Mesenchymal stem cell (in vitro differentiated cells and primary cell): ENCODE results near the gene AMN.

ENCODE experiments used
- DNase-seq: peaks from one replicate; pipeline ENCODE4 v3.0.0-alpha.2; 2013
- H2AFZ ChIP-seq: one replicate; pipeline ENCODE4 v1.6.1; 2013; ENCODE audit warnings: low read depth, mild to moderate bottlenecking, control low read depth, inconsistent platforms, low read length, moderate library complexity
- H2AK5ac ChIP-seq: 2 replicates; pipeline ENCODE4 v1.6.1; 2013; ENCODE audit warnings: low read length, moderate library complexity, mild to moderate bottlenecking, inconsistent platforms; ENCODE audit not compliant: severe bottlenecking
- H2BK120ac ChIP-seq: one replicate; pipeline ENCODE4 v1.6.1; 2013; ENCODE audit warnings: low read depth, mild to moderate bottlenecking, inconsistent platforms, low read length, moderate library complexity
- H2BK12ac ChIP-seq, 2 experiments: one replicate each; pipeline ENCODE4 v1.6.1; 2013; ENCODE audit warnings: inconsistent platforms in 2 of 2, low read length in 2 of 2, mild to moderate bottlenecking in 2 of 2, moderate library complexity in 2 of 2, control low read depth in 1 of 2
- H2BK15ac ChIP-seq: one replicate; pipeline ENCODE4 v1.6.1; 2013; ENCODE audit warnings: mild to moderate bottlenecking, low read depth, inconsistent platforms; ENCODE audit not compliant: poor library complexity, severe bottlenecking
- H2BK5ac ChIP-seq: 2 replicates; pipeline ENCODE4 v1.6.1; 2013; ENCODE audit warnings: low read depth, mild to moderate bottlenecking, low read length, control low read depth, inconsistent platforms; ENCODE audit not compliant: poor library complexity, severe bottlenecking
- H3K14ac ChIP-seq, 2 experiments: one replicate each; pipeline ENCODE4 v1.6.1; 2013; ENCODE audit warnings: inconsistent platforms in 2 of 2, low read length in 2 of 2, control low read depth in 1 of 2, mild to moderate bottlenecking in 1 of 2, moderate library complexity in 1 of 2
- H3K18ac ChIP-seq, 2 experiments: one replicate each; pipeline ENCODE4 v1.6.1; 2013; ENCODE audit warnings: inconsistent platforms in 2 of 2, low read length in 2 of 2, control low read depth in 1 of 2, low read depth in 1 of 2, mild to moderate bottlenecking in 1 of 2
- H3K23ac ChIP-seq, 2 experiments: one replicate each; pipeline ENCODE4 v1.6.1; 2013; ENCODE audit warnings: inconsistent platforms in 2 of 2, low read length in 2 of 2, mild to moderate bottlenecking in 2 of 2, moderate library complexity in 2 of 2, control low read depth in 1 of 2
- H3K27ac ChIP-seq: 2 replicates; pipeline ENCODE4 v1.5.1; 2013; ENCODE audit warnings: mild to moderate bottlenecking, moderate library complexity, low read length, control low read depth, inconsistent platforms; ENCODE audit not compliant: poor library complexity, severe bottlenecking
- H3K27me3 ChIP-seq, 2 experiments: 2 replicates each; pipeline versions ENCODE4 v1.6.1 to v1.7.0; 2013; ENCODE audit warnings: low read length in 2 of 2, mild to moderate bottlenecking in 2 of 2, moderate library complexity in 2 of 2, control low read depth in 1 of 2, inconsistent platforms in 1 of 2; ENCODE audit not compliant: control insufficient read depth in 1 of 2, insufficient read depth in 1 of 2
- H3K36me3 ChIP-seq, 2 experiments: 2 replicates each; pipeline versions ENCODE4 v1.6.1 to v1.7.0; 2013; ENCODE audit warnings: low read length in 2 of 2, control low read depth in 1 of 2, inconsistent platforms in 1 of 2, low read depth in 1 of 2, mild to moderate bottlenecking in 1 of 2; ENCODE audit not compliant: insufficient read depth in 2 of 2, control insufficient read depth in 1 of 2
- H3K4ac ChIP-seq, 2 experiments: one replicate each; pipeline ENCODE4 v1.6.1; 2013; ENCODE audit warnings: inconsistent platforms in 2 of 2, low read length in 2 of 2, mild to moderate bottlenecking in 2 of 2, moderate library complexity in 2 of 2, control low read depth in 1 of 2, low read depth in 1 of 2
- H3K4me1 ChIP-seq: 2 replicates; pipeline ENCODE4 v1.6.1; 2013; ENCODE audit warnings: low read depth, low read length, control low read depth; ENCODE audit not compliant: control insufficient read depth, insufficient read depth
- H3K4me2 ChIP-seq: 2 replicates; pipeline ENCODE4 v1.6.1; 2013; ENCODE audit warnings: low read length, mild to moderate bottlenecking, inconsistent platforms; ENCODE audit not compliant: poor library complexity, severe bottlenecking
- H3K4me3 ChIP-seq, 2 experiments: 2 replicates each; pipeline versions ENCODE4 v1.5.1 to v1.7.0; 2013; ENCODE audit warnings: low read length in 2 of 2, mild to moderate bottlenecking in 2 of 2, control low read depth in 1 of 2, low read depth in 1 of 2; ENCODE audit not compliant: insufficient read depth in 1 of 2
- H3K79me1 ChIP-seq: replicated peaks from 2 replicates; pipeline ENCODE4 v1.6.1; 2013; ENCODE audit warnings: mild to moderate bottlenecking, control low read depth, low read length, inconsistent platforms; ENCODE audit not compliant: poor library complexity, severe bottlenecking
- H3K9ac ChIP-seq: 2 replicates; pipeline ENCODE4 v1.7.0; 2013; ENCODE audit warnings: mild to moderate bottlenecking, low read length, moderate library complexity
- H3K9me3 ChIP-seq: 2 replicates; pipeline ENCODE4 v1.7.0; 2013; ENCODE audit warnings: mild to moderate bottlenecking, low read length; ENCODE audit not compliant: control insufficient read depth
- H4K8ac ChIP-seq: one replicate; pipeline ENCODE4 v1.6.1; 2013; ENCODE audit warnings: inconsistent platforms, mild to moderate bottlenecking, low read length, moderate library complexity
- H4K91ac ChIP-seq: one replicate; pipeline ENCODE4 v1.6.1; 2013; ENCODE audit warnings: mild to moderate bottlenecking, low read length, inconsistent platforms
- WGBS: methylation state at CpG from one replicate; pipeline ENCODE4 v1.1.7; 2013; ENCODE audit warnings: mixed read lengths; 5-methylcytosine and 5-hydroxymethylcytosine counted together

Gene AMN

GRCh38 chr14:102939329-102939728 is 16.9 kb downstream of the AMN start:
- no peak overlapping the region for H3K14ac ChIP-seq
- no peaks in the 10 kb centered on the region for H3K9me3 ChIP-seq
- no peak overlapping the region for H2AFZ ChIP-seq
- no peak overlapping the region for H2BK120ac ChIP-seq
- no peak overlapping the region for H4K91ac ChIP-seq
- H3K27me3 ChIP-seq, result no peaks in the 10 kb centered on the region
- H2BK12ac ChIP-seq, result no peak overlapping the region
- H2BK5ac ChIP-seq, result no peak overlapping the region
- H2AK5ac ChIP-seq, result no peak overlapping the region
- H3K4ac ChIP-seq, result no peak overlapping the region
- H3K4me1 ChIP-seq, result peaks cover 1% of the 10 kb centered on the region
- no peak overlapping the region for H4K8ac ChIP-seq
- peaks cover 24% of the 10 kb centered on the region for H3K79me1 ChIP-seq
- no peak overlapping the region for H3K18ac ChIP-seq
- H3K4me2 ChIP-seq, result no peak overlapping the region
- DNase-seq, result no peak
- H3K36me3 ChIP-seq, result peaks cover 77 to 85% of the 10 kb centered on the region in 2 experiments
- H3K27ac ChIP-seq, result no peak overlapping the region
- no peak overlapping the region for H3K23ac ChIP-seq
- 99% methylated on average over 18 of the region's 18 CpGs for WGBS
- H3K4me3 ChIP-seq, result no peak overlapping the region
- no peak overlapping the region for H2BK15ac ChIP-seq
- H3K9ac ChIP-seq, result no peak overlapping the region

GRCh38 chr14:102939820-102940561 is 17.5 kb downstream of the AMN start:
- Histone ChIP-seq H3K79me1 (peaks cover 30% of the 10 kb centered on the region), H3K23ac (no peak overlapping the region), H3K4me3 (no peak overlapping the region), H3K14ac (peak overlapping the region in 1 of 2 experiments; percentile 38), H3K27ac (no peak overlapping the region), H3K4ac (no peak overlapping the region), H2AK5ac (no peak overlapping the region), H2BK12ac (no peak overlapping the region), H3K27me3 (no peaks in the 10 kb centered on the region), H3K9ac (no peak overlapping the region), H2BK5ac (no peak overlapping the region), H3K18ac (no peak overlapping the region), H4K8ac (no peak overlapping the region), H2BK120ac (no peak overlapping the region), H3K9me3 (no peaks in the 10 kb centered on the region), H3K4me1 (peaks cover 1% of the 10 kb centered on the region), H2AFZ (no peak overlapping the region), H3K4me2 (no peak overlapping the region), H3K36me3 (peaks cover 81 to 91% of the 10 kb centered on the region in 2 experiments), H4K91ac (no peak overlapping the region), H2BK15ac (no peak overlapping the region)
- WGBS, result 98% methylated on average over 40 of the region's 43 CpGs
- DNase-seq, result no peak

- no peak overlapping the region for H3K23ac ChIP-seq
- H2BK12ac ChIP-seq, result no peak overlapping the region
- no peak overlapping the region for H2BK5ac ChIP-seq
- no peaks in the 10 kb centered on the region for H3K9me3 ChIP-seq
- no peak for DNase-seq
- H3K79me1 ChIP-seq, result peaks cover 35% of the 10 kb centered on the region
- no peak overlapping the region for H3K18ac ChIP-seq
- no peak overlapping the region for H3K14ac ChIP-seq
- no peak overlapping the region for H3K4ac ChIP-seq
- no peak overlapping the region for H4K91ac ChIP-seq
- peaks cover 1% of the 10 kb centered on the region for H3K4me1 ChIP-seq
- no peak overlapping the region for H2AK5ac ChIP-seq
- no peak overlapping the region for H4K8ac ChIP-seq
- no peak overlapping the region for H3K27ac ChIP-seq
- H2BK120ac ChIP-seq, result no peak overlapping the region
- peaks cover 90 to 94% of the 10 kb centered on the region in 2 experiments for H3K36me3 ChIP-seq
- no peak overlapping the region for H3K4me3 ChIP-seq
- H2BK15ac ChIP-seq, result no peak overlapping the region
- WGBS, result 94% methylated on average over 19 of the region's 19 CpGs
- H2AFZ ChIP-seq, result no peak overlapping the region
- H3K27me3 ChIP-seq, result no peaks in the 10 kb centered on the region
- H3K9ac ChIP-seq, result no peak overlapping the region
- no peak overlapping the region for H3K4me2 ChIP-seq
Measured at GRCh38 chr14:102940729-102941362, 18.4 kb downstream of the AMN start.

GRCh38 chr14:102941419-102942011 is 19.1 kb downstream of the AMN start:
- H3K27me3 ChIP-seq, result no peaks in the 10 kb centered on the region
- peaks cover 32% of the 10 kb centered on the region for H3K79me1 ChIP-seq
- H2AFZ ChIP-seq, result no peak overlapping the region
- H3K14ac ChIP-seq, result no peak overlapping the region
- no peak overlapping the region for H2AK5ac ChIP-seq
- no peak overlapping the region for H3K4me2 ChIP-seq
- no peak overlapping the region for H2BK5ac ChIP-seq
- peaks cover 92 to 93% of the 10 kb centered on the region in 2 experiments for H3K36me3 ChIP-seq
- H3K23ac ChIP-seq, result no peak overlapping the region
- 93% methylated on average over 10 of the region's 10 CpGs for WGBS
- no peak overlapping the region for H3K4me3 ChIP-seq
- no peak overlapping the region for H3K27ac ChIP-seq
- H4K8ac ChIP-seq, result no peak overlapping the region
- H3K4ac ChIP-seq, result no peak overlapping the region
- no peak for DNase-seq
- no peaks in the 10 kb centered on the region for H3K9me3 ChIP-seq
- no peak overlapping the region for H3K18ac ChIP-seq
- no peak overlapping the region for H2BK12ac ChIP-seq
- H2BK15ac ChIP-seq, result no peak overlapping the region
- H3K4me1 ChIP-seq, result peaks cover 1% of the 10 kb centered on the region
- H3K9ac ChIP-seq, result no peak overlapping the region
- no peak overlapping the region for H2BK120ac ChIP-seq
- H4K91ac ChIP-seq, result no peak overlapping the region
